HG03439 (cell line): ENCODE measurements around the gene WASF3.
"Not testable (repeated sequence)": the region's sequence is repeated elsewhere in the genome, so short reads cannot be mapped to it uniquely, and the experiment has no call there.

Source experiments
- ATAC-seq: cut with Tn5 transposase; IDR thresholded peaks from one replicate; pipeline ENCODE4 v1.9.1; 2021; ENCODE audit warnings: mild to moderate bottlenecking, moderate library complexity; ENCODE audit not compliant: unreplicated experiment

The WASF3 gene

GRCh38 chr13:26707122-26708006 is 149.9 kb downstream of the WASF3 start:
- no peak for ATAC-seq

GRCh38 chr13:26708007-26708297 is 150.5 kb downstream of the WASF3 start:
- ATAC-seq, result no peak

- no peak for ATAC-seq
These were observed 152.0 kb downstream of the WASF3 start for GRCh38 chr13:26709461-26709860.

- no peak for ATAC-seq
These were observed 152.7 kb downstream of the WASF3 start for GRCh38 chr13:26710166-26710565.

- ATAC-seq, result no peak
These were observed 153.7 kb downstream of the WASF3 start for GRCh38 chr13:26711211-26711610.

- ATAC-seq, result no peak
These were observed 155.9 kb downstream of the WASF3 start for GRCh38 chr13:26713341-26713740.

- ATAC-seq, result no peak
These were observed 159.5 kb downstream of the WASF3 start for GRCh38 chr13:26716984-26717383.

GRCh38 chr13:26718146-26718545 is 160.7 kb downstream of the WASF3 start:
- ATAC-seq, result no peak

GRCh38 chr13:26718872-26719271 is 161.4 kb downstream of the WASF3 start:
- ATAC-seq, result no peak

GRCh38 chr13:26719356-26719945 is 162.0 kb downstream of the WASF3 start:
- no peak for ATAC-seq

GRCh38 chr13:26721251-26722121 is 164.0 kb downstream of the WASF3 start:
- no peak for ATAC-seq

GRCh38 chr13:26722321-26722720 is 164.8 kb downstream of the WASF3 start:
- no peak for ATAC-seq

GRCh38 chr13:26723620-26724019 is 166.1 kb downstream of the WASF3 start:
- not testable (repeated sequence) for ATAC-seq

GRCh38 chr13:26726684-26727083 is 169.2 kb downstream of the WASF3 start:
- ATAC-seq, result no peak

GRCh38 chr13:26727122-26727521 is 169.6 kb downstream of the WASF3 start:
- ATAC-seq, result no peak

GRCh38 chr13:26727633-26728032 is 170.2 kb downstream of the WASF3 start:
- no peak for ATAC-seq

GRCh38 chr13:26735677-26736076 is 178.2 kb downstream of the WASF3 start:
- no peak for ATAC-seq
